HepG2 (cell line): Measurements from ENCODE around the gene MAP1LC3B. TPM values are rescaled to one million over a fixed set of nuclear protein-coding genes. Genes with fewer than 3 reads are reported as not detected.

ENCODE experiments used
- ATF7-NPFF ChIP-seq: sonication (generic); formaldehyde crosslinking; IDR thresholded peaks from 2 replicates; pipeline ENCODE4 v1.8.1; 2023; ENCODE audit warnings: mild to moderate bottlenecking, low read depth, missing genetic modification reagents, moderate library complexity
- KLF9 ChIP-seq: IDR thresholded peaks from 2 replicates; pipeline ENCODE4 v1.6.1; 2016; ENCODE audit warnings: low read depth
- MTA3 ChIP-seq: sonication (generic); formaldehyde crosslinking; IDR thresholded peaks from 2 replicates; pipeline ENCODE4 v1.4.0; 2020; ENCODE audit warnings: missing genetic modification reagents
- SOX5 ChIP-seq: IDR thresholded peaks from 2 replicates; pipeline ENCODE4 v1.6.1; 2016; ENCODE audit warnings: borderline replicate concordance
- STAT5B ChIP-seq: sonication (generic); formaldehyde crosslinking; IDR thresholded peaks from 2 replicates; pipeline ENCODE4 v1.4.0; 2020; ENCODE audit warnings: missing genetic modification reagents
- TBP ChIP-seq: sonication (generic); formaldehyde crosslinking; IDR thresholded peaks from 2 replicates; pipeline ENCODE4 v1.5.0; 2020; ENCODE audit warnings: missing genetic modification reagents
- ZNF20 ChIP-seq: sonication (generic); formaldehyde crosslinking; IDR thresholded peaks from 2 replicates; pipeline ENCODE4 v1.4.0; 2020; ENCODE audit warnings: mild to moderate bottlenecking, moderate library complexity, missing genetic modification reagents
- ZNF674 ChIP-seq: sonication (generic); formaldehyde crosslinking; IDR thresholded peaks from 2 replicates; pipeline ENCODE4 v1.5.0; 2020; ENCODE audit warnings: low read depth, mild to moderate bottlenecking, missing genetic modification reagents
- ZNF7 ChIP-seq: IDR thresholded peaks from 2 replicates; pipeline ENCODE4 v1.6.1; 2016; ENCODE audit warnings: missing biosample characterization, missing genetic modification reagents
- ZNF749 ChIP-seq: sonication (generic); formaldehyde crosslinking; IDR thresholded peaks from 2 replicates; pipeline ENCODE4 v1.8.0; 2022; ENCODE audit warnings: mild to moderate bottlenecking, missing genetic modification reagents, moderate library complexity, borderline replicate concordance
- ZNF788 ChIP-seq: sonication (generic); formaldehyde crosslinking; IDR thresholded peaks from 2 replicates; pipeline ENCODE4 v1.5.0; 2020; ENCODE audit warnings: mild to moderate bottlenecking, missing genetic modification reagents, borderline replicate concordance
- polyA plus RNA-seq, 8 experiments: library from polyadenylated mRNA; depleted of rRNA in 3 of 8; stranded (reverse) in 7 of 8; unstranded in 1 of 8; fragments of >200 nt; fragmentation: Illumina TruSeq in 4 of 8; extraction: Trizol in 4 of 8; gene quantifications; 2 replicates each; pipeline versions ENCODE4 v1.2.1 to v1.2.3, GENCODE V29; 2011 to 2016; ENCODE audit warnings: low read depth in 4 of 8, missing spikeins in 1 of 8, mixed read lengths in 1 of 8; ENCODE audit not compliant: insufficient read depth in 1 of 8
- total RNA-seq, 5 experiments: library from RNA; depleted of rRNA; stranded (reverse); fragments of >200 nt; fragmentation: Illumina TruSeq; extraction: Trizol; gene quantifications; 2 replicates each; pipeline ENCODE4 v1.2.3, GENCODE V29; 2016; ENCODE audit warnings: low read depth in 1 of 5
- TF ChIP-seq, protein P1 (sequence below): sonication (generic); formaldehyde crosslinking; IDR thresholded peaks from 2 replicates; pipeline ENCODE4 v1.4.0; 2020; ENCODE audit warnings: missing genetic modification reagents
- TF ChIP-seq, protein P2 (sequence below): sonication (generic); formaldehyde crosslinking; IDR thresholded peaks from 2 replicates; pipeline ENCODE4 v1.5.1; 2020; ENCODE audit warnings: mild to moderate bottlenecking, missing genetic modification reagents, moderate library complexity
- TF ChIP-seq, protein P3 (sequence below): sonication (generic); formaldehyde crosslinking; IDR thresholded peaks from 2 replicates; pipeline ENCODE4 v1.5.0; 2020; ENCODE audit warnings: mild to moderate bottlenecking, missing genetic modification reagents
- TF ChIP-seq, protein P4 (sequence below): conservative IDR thresholded peaks from 2 replicates; pipeline ENCODE4 v1.6.1; 2018; ENCODE audit warnings: missing genetic modification reagents
- TF ChIP-seq, protein P5 (sequence below): sonication (generic); formaldehyde crosslinking; IDR thresholded peaks from 2 replicates; pipeline ENCODE4 v1.4.0; 2020; ENCODE audit warnings: mild to moderate bottlenecking, low read depth, missing genetic modification reagents

Gene MAP1LC3B
- total and polyA plus RNA-seq, 2 of the 13 experiments (the other 11 are each of a cell fraction or from before 2014, with no cell fraction given): 15.7 to 37.4 TPM

DNA sequence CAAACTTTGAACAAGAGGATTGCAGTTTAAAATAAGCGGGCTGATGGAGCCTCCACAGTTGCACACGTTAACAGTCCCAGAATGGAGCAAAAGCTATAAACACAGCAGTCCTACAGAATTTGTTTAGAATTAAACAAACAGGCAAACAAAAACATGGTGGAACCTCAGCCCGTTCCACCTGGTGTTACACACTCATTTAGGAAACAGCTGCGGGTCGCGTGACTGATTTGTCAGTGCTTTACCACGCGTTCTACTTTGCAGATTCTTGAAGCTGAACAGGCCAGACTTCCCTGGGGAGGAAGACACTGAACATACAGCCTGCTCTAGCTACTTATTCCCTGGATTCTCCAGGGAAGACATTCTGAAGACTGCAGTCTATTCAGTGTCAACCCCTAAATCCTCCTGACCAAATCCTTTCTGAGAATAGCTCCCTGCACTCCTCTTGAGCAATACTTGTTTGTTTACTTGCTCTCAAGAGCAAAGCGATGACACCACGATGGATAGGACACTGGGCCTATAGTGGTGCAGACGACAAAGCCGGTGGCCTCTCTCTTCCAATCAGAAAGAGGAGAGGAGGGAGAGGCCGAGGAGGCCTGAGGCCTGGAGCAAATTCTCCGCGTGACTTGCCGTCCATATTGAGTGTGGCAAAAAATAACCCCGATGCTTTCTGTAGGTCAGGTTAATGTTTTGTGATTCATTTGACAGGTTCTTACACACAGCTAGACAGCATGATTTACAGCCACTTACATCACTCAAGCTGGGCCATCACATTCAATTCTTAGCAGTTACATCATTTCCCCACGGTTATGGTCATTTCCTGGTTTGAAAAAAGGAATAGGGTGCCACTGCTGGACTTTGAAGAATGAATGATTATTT, 4.0 kb upstream of the MAP1LC3B start (continued):
- TF ChIP-seq, protein P1, sequence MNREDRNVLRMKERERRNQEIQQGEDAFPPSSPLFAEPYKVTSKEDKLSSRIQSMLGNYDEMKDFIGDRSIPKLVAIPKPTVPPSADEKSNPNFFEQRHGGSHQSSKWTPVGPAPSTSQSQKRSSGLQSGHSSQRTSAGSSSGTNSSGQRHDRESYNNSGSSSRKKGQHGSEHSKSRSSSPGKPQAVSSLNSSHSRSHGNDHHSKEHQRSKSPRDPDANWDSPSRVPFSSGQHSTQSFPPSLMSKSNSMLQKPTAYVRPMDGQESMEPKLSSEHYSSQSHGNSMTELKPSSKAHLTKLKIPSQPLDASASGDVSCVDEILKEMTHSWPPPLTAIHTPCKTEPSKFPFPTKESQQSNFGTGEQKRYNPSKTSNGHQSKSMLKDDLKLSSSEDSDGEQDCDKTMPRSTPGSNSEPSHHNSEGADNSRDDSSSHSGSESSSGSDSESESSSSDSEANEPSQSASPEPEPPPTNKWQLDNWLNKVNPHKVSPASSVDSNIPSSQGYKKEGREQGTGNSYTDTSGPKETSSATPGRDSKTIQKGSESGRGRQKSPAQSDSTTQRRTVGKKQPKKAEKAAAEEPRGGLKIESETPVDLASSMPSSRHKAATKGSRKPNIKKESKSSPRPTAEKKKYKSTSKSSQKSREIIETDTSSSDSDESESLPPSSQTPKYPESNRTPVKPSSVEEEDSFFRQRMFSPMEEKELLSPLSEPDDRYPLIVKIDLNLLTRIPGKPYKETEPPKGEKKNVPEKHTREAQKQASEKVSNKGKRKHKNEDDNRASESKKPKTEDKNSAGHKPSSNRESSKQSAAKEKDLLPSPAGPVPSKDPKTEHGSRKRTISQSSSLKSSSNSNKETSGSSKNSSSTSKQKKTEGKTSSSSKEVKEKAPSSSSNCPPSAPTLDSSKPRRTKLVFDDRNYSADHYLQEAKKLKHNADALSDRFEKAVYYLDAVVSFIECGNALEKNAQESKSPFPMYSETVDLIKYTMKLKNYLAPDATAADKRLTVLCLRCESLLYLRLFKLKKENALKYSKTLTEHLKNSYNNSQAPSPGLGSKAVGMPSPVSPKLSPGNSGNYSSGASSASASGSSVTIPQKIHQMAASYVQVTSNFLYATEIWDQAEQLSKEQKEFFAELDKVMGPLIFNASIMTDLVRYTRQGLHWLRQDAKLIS (CRISPR knock-in tag): no peak
- TF ChIP-seq ATF7-NPFF (peak; percentile 60; the same call in 1 of the 2 replicates), ZNF749 (CRISPR knock-in tag) (no peak; the same call in 1 of the 2 replicates), SOX5 (CRISPR knock-in tag) (peak; percentile 65), TBP (CRISPR knock-in tag) (no peak), STAT5B (CRISPR knock-in tag) (no peak), MTA3 (CRISPR knock-in tag) (no peak), ZNF788 (peak; percentile 69; the same call in 1 of the 2 replicates), ZNF7 (CRISPR knock-in tag) (no peak), ZNF20 (CRISPR knock-in tag) (no peak), ZNF674 (CRISPR knock-in tag) (no peak), KLF9 (CRISPR knock-in tag) (0 out of 2 replicates have a peak, but pooled peaks have one; percentile 43)
- TF ChIP-seq, protein P2, sequence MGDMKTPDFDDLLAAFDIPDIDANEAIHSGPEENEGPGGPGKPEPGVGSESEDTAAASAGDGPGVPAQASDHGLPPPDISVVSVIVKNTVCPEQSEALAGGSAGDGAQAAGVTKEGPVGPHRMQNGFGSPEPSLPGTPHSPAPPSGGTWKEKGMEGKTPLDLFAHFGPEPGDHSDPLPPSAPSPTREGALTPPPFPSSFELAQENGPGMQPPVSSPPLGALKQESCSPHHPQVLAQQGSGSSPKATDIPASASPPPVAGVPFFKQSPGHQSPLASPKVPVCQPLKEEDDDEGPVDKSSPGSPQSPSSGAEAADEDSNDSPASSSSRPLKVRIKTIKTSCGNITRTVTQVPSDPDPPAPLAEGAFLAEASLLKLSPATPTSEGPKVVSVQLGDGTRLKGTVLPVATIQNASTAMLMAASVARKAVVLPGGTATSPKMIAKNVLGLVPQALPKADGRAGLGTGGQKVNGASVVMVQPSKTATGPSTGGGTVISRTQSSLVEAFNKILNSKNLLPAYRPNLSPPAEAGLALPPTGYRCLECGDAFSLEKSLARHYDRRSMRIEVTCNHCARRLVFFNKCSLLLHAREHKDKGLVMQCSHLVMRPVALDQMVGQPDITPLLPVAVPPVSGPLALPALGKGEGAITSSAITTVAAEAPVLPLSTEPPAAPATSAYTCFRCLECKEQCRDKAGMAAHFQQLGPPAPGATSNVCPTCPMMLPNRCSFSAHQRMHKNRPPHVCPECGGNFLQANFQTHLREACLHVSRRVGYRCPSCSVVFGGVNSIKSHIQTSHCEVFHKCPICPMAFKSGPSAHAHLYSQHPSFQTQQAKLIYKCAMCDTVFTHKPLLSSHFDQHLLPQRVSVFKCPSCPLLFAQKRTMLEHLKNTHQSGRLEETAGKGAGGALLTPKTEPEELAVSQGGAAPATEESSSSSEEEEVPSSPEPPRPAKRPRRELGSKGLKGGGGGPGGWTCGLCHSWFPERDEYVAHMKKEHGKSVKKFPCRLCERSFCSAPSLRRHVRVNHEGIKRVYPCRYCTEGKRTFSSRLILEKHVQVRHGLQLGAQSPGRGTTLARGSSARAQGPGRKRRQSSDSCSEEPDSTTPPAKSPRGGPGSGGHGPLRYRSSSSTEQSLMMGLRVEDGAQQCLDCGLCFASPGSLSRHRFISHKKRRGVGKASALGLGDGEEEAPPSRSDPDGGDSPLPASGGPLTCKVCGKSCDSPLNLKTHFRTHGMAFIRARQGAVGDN: peak; percentile 2
- TF ChIP-seq, protein P3, sequence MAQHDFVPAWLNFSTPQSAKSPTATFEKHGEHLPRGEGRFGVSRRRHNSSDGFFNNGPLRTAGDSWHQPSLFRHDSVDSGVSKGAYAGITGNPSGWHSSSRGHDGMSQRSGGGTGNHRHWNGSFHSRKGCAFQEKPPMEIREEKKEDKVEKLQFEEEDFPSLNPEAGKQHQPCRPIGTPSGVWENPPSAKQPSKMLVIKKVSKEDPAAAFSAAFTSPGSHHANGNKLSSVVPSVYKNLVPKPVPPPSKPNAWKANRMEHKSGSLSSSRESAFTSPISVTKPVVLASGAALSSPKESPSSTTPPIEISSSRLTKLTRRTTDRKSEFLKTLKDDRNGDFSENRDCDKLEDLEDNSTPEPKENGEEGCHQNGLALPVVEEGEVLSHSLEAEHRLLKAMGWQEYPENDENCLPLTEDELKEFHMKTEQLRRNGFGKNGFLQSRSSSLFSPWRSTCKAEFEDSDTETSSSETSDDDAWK (CRISPR knock-in tag): no peak
- TF ChIP-seq, protein P4, sequence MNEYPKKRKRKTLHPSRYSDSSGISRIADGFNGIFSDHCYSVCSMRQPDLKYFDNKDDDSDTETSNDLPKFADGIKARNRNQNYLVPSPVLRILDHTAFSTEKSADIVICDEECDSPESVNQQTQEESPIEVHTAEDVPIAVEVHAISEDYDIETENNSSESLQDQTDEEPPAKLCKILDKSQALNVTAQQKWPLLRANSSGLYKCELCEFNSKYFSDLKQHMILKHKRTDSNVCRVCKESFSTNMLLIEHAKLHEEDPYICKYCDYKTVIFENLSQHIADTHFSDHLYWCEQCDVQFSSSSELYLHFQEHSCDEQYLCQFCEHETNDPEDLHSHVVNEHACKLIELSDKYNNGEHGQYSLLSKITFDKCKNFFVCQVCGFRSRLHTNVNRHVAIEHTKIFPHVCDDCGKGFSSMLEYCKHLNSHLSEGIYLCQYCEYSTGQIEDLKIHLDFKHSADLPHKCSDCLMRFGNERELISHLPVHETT (CRISPR knock-in tag): peak; percentile 62; the same call in 1 of the 2 replicates
- TF ChIP-seq, protein P5, sequence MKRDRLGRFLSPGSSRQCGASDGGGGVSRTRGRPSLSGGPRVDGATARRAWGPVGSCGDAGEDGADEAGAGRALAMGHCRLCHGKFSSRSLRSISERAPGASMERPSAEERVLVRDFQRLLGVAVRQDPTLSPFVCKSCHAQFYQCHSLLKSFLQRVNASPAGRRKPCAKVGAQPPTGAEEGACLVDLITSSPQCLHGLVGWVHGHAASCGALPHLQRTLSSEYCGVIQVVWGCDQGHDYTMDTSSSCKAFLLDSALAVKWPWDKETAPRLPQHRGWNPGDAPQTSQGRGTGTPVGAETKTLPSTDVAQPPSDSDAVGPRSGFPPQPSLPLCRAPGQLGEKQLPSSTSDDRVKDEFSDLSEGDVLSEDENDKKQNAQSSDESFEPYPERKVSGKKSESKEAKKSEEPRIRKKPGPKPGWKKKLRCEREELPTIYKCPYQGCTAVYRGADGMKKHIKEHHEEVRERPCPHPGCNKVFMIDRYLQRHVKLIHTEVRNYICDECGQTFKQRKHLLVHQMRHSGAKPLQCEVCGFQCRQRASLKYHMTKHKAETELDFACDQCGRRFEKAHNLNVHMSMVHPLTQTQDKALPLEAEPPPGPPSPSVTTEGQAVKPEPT: no peak
